HFF-Myc (cell line): Measurements from ENCODE around the gene SKP1.

ENCODE experiments used
- DNase-seq: peaks from one replicate; pipeline ENCODE4 v3.0.0-alpha.2; 2011; ENCODE audit warnings: low read depth; ENCODE audit errors: extremely low read depth
- H3K4me3 ChIP-seq: replicated peaks from 2 replicates; pipeline ENCODE4 v1.5.1; 2011; ENCODE audit warnings: low read depth, mild to moderate bottlenecking, control low read depth, low read length
- CTCF ChIP-seq: IDR thresholded peaks from 2 replicates; pipeline ENCODE4 v1.5.1; 2012; ENCODE audit warnings: mild to moderate bottlenecking, low read depth, low read length, control low read depth; ENCODE audit errors: missing control alignments

SKP1 gene

GRCh38 chr5:134103998-134104654 lies 72.6 kb downstream of the SKP1 start:
- no peak for DNase-seq
- no peak overlapping the region for H3K4me3 ChIP-seq
- TF ChIP-seq CTCF: no peak

GRCh38 chr5:134103397-134103796 lies 73.4 kb downstream of the SKP1 start:
- no peak for DNase-seq
- TF ChIP-seq CTCF: no peak
- H3K4me3 ChIP-seq: no peak overlapping the region

GRCh38 chr5:134101686-134102439 lies 74.9 kb downstream of the SKP1 start:
- TF ChIP-seq CTCF: peak; percentile 91
- no peak overlapping the region for H3K4me3 ChIP-seq
- no peak for DNase-seq

GRCh38 chr5:134100283-134101091 lies 76.3 kb downstream of the SKP1 start:
- DNase-seq: no peak
- TF ChIP-seq CTCF: no peak
- H3K4me3 ChIP-seq: no peak overlapping the region

- no peak overlapping the region for H3K4me3 ChIP-seq
- no peak for DNase-seq
- no peak for TF ChIP-seq CTCF
Measured at GRCh38 chr5:134099939-134100282, 76.8 kb downstream of the SKP1 start.

GRCh38 chr5:134099288-134099872 lies 77.4 kb downstream of the SKP1 start:
- no peak for DNase-seq
- no peak overlapping the region for H3K4me3 ChIP-seq
- no peak for TF ChIP-seq CTCF
